ENCODE measurements around the gene STOM. TPM values are rescaled to one million over a fixed set of nuclear protein-coding genes. Genes with fewer than 3 reads are reported as not detected.

STOM gene
- total RNA-seq, 3 donors from 2014 or later (not counting 1 experiment from before 2014, with no cell fraction given): 185 to 241 (median 189) TPM

DNA sequence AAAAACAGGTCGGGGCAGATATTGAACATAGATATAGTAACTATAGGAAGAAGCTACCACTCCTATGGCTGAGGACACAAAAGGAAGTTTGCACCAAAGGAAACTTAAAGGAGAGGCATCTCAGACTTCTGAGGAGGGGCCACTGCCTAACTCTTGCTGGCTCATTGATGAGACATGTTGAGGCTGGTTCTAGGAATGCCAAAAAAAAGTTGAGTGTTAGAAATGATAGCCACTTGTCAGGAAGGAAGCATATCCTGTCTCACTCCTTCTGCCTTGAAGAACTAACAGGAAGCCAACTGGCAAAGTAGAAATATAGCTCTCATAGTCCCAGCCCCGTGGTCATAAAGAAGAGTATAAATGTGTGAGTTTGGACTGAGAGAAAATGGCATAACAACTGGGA lies 23.3 kb upstream of the STOM start:
- ATAC-seq (no peak), DNase-seq (no peak)
- TF ChIP-seq, protein P1, sequence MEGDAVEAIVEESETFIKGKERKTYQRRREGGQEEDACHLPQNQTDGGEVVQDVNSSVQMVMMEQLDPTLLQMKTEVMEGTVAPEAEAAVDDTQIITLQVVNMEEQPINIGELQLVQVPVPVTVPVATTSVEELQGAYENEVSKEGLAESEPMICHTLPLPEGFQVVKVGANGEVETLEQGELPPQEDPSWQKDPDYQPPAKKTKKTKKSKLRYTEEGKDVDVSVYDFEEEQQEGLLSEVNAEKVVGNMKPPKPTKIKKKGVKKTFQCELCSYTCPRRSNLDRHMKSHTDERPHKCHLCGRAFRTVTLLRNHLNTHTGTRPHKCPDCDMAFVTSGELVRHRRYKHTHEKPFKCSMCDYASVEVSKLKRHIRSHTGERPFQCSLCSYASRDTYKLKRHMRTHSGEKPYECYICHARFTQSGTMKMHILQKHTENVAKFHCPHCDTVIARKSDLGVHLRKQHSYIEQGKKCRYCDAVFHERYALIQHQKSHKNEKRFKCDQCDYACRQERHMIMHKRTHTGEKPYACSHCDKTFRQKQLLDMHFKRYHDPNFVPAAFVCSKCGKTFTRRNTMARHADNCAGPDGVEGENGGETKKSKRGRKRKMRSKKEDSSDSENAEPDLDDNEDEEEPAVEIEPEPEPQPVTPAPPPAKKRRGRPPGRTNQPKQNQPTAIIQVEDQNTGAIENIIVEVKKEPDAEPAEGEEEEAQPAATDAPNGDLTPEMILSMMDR (IDR thresholded peaks at IDR 0.05): no peak
- intact Hi-C loops (cut with micrococcal nuclease): no loop called here
- peaks cover 16 to 17% of the 10 kb centered on the region in 2 donors for H3K4me1 Mint-ChIP-seq
- H3K9me3 Mint-ChIP-seq: no peaks in the 10 kb centered on the region
- Histone ChIP-seq H3K27ac (ENCODE audit: low read length) (no peak overlapping the region), H3K27me3 (ENCODE audit: control insufficient read depth, insufficient read depth, low read length) (no peaks in the 10 kb centered on the region), H3K4me1 (ENCODE audit: control insufficient read depth, insufficient read depth, low read length) (no peaks in the 10 kb centered on the region), H3K9me3 (ENCODE audit: control insufficient read depth, insufficient read depth, low read length) (no peaks in the 10 kb centered on the region), H3K36me3 (ENCODE audit: control insufficient read depth, insufficient read depth, low read length) (no peaks in the 10 kb centered on the region), H3K4me3 (ENCODE audit: low read length) (no peak overlapping the region)
- no peaks in the 10 kb centered on the region for H3K36me3 Mint-ChIP-seq
- H3K27me3 Mint-ChIP-seq (ENCODE audit: low read depth in 2 of 2): no peaks in the 10 kb centered on the region
- peak overlapping the region; percentile 11 for H3K4me3 Mint-ChIP-seq
- peak overlapping the region in 1 of 2 donors; percentile 42 for H3K27ac Mint-ChIP-seq
- 25% methylated on average over 1 of the region's 2 CpGs for WGBS (ENCODE audit: insufficient coverage)

DNA sequence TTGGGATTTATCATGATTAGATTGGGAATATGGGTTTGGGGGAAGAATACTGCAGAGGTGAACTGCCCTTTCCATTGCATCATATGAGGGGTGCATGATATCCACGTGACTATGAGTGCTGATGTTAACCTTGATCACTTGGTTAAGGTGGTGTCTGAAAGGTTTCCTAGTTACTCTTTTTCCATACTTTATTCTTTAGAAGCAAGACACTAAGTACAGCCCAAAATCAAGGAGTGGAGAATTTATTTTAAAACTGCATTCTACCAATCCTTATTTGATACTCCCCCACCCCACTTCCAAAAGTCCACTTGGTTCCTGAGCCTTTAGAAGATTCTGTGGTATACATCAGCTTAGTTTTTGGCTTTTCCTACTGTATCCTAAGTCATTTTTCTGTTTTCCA lies 20.3 kb upstream of the STOM start:
- peaks cover 16 to 17% of the 10 kb centered on the region in 2 donors for H3K4me1 Mint-ChIP-seq
- Histone ChIP-seq H3K9me3 (ENCODE audit: control insufficient read depth, insufficient read depth, low read length) (no peaks in the 10 kb centered on the region), H3K27ac (ENCODE audit: low read length) (no peak overlapping the region), H3K4me3 (ENCODE audit: low read length) (no peak overlapping the region), H3K4me1 (ENCODE audit: control insufficient read depth, insufficient read depth, low read length) (no peaks in the 10 kb centered on the region), H3K36me3 (ENCODE audit: control insufficient read depth, insufficient read depth, low read length) (no peaks in the 10 kb centered on the region), H3K27me3 (ENCODE audit: control insufficient read depth, insufficient read depth, low read length) (no peaks in the 10 kb centered on the region)
- no peak overlapping the region for H3K27ac Mint-ChIP-seq
- TF ChIP-seq, protein P1 (IDR thresholded peaks at IDR 0.05): no peak
- ATAC-seq: no peak
- no peaks in the 10 kb centered on the region for H3K9me3 Mint-ChIP-seq
- H3K36me3 Mint-ChIP-seq: no peaks in the 10 kb centered on the region
- no peaks in the 10 kb centered on the region for H3K27me3 Mint-ChIP-seq (ENCODE audit: low read depth in 2 of 2)
- no peak for DNase-seq
- intact Hi-C loops (cut with micrococcal nuclease): no loop called here
- no peak overlapping the region for H3K4me3 Mint-ChIP-seq
- WGBS (ENCODE audit: insufficient coverage): 29% methylated on average over 1 of the region's 1 CpG

DNA sequence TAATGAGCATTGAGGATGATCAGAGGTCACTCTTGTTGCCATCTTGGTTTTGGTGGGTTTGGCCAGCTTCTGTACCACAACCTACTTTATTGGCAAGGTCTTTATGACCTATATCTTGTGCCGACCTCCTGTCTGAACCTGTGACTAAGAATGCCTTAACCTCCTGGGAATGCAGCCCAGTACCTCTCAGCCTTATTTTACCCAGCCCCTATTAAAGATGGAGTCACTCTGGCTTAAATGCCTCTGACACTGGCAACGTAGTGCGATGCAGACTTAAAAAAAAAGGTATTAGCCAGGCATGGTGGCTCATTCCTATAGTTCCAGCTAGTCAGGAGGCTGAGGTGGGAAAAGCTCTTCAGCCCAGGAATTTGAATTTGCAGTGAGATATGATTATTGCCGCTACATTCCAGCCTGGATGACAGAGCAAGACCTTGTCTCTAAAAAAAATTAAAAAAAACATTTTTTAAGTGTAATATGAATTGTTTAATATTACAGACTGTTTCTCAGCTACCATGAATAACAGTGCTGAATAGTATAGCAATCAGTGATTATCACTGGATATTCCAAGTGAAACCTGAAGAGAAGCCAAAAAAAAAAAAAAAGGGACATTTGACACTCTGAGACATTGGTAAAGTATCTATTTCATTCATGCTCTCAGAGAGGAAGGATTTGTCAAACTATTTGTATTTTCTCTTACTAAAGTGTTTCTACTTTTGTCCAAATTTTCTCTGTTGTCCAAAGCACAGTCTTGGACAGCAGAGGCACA lies 18.3 kb upstream of the STOM start:
- Histone ChIP-seq H3K27ac (ENCODE audit: low read length) (no peak overlapping the region), H3K9me3 (ENCODE audit: control insufficient read depth, insufficient read depth, low read length) (no peaks in the 10 kb centered on the region), H3K4me1 (ENCODE audit: control insufficient read depth, insufficient read depth, low read length) (no peaks in the 10 kb centered on the region), H3K4me3 (ENCODE audit: low read length) (no peak overlapping the region), H3K36me3 (ENCODE audit: control insufficient read depth, insufficient read depth, low read length) (no peaks in the 10 kb centered on the region), H3K27me3 (ENCODE audit: control insufficient read depth, insufficient read depth, low read length) (no peaks in the 10 kb centered on the region)
- 92% methylated on average over 4 of the region's 4 CpGs for WGBS (ENCODE audit: insufficient coverage)
- TF ChIP-seq, protein P1 (IDR thresholded peaks at IDR 0.05): no peak
- H3K4me1 Mint-ChIP-seq: peaks cover 13% of the 10 kb centered on the region in 2 donors
- DNase-seq: no peak
- H3K4me3 Mint-ChIP-seq: no peak overlapping the region
- no peaks in the 10 kb centered on the region for H3K36me3 Mint-ChIP-seq
- no peak overlapping the region for H3K27ac Mint-ChIP-seq
- no peaks in the 10 kb centered on the region for H3K9me3 Mint-ChIP-seq
- H3K27me3 Mint-ChIP-seq (ENCODE audit: low read depth in 2 of 2): peaks cover 0 to 3% of the 10 kb centered on the region in 2 donors
- ATAC-seq: no peak
- intact Hi-C loops (cut with micrococcal nuclease): no loop called here

All from natural killer cell (primary cell).